GM23338 (cell line): ENCODE measurements around the gene PRR27. TPM values are rescaled to one million over a fixed set of nuclear protein-coding genes. Genes with fewer than 3 reads are reported as not detected.

ENCODE experiments used
- ATAC-seq: fragments of 200-7000 bp; cut with Tn5 transposase; 3 replicates; pipeline ENCODE4 v1.9.1; 2020
- DNase-seq: peaks from one replicate; pipeline ENCODE4 v3.0.0-alpha.2; 2015; ENCODE audit warnings: low spot score
- H2AFZ ChIP-seq: fragments of 200-600 bp; sonication (generic); 2 replicates; pipeline ENCODE4 v1.8.0; 2016; ENCODE audit warnings: antibody characterized with exemption, mild to moderate bottlenecking, moderate library complexity
- H3F3A ChIP-seq: fragments of 200-600 bp; sonication (generic); replicated peaks from 2 replicates; pipeline ENCODE4 v1.8.0; 2017; ENCODE audit warnings: antibody characterized with exemption, mixed run types, low read depth
- H3K27ac ChIP-seq: fragments of 200-600 bp; sonication (generic); 2 replicates; pipeline ENCODE4 v1.6.1; 2016; ENCODE audit warnings: low read depth
- H3K27me3 ChIP-seq: fragments of 200-600 bp; sonication (generic); 2 replicates; pipeline ENCODE4 v1.8.0; 2016; ENCODE audit warnings: mild to moderate bottlenecking, mixed run types, moderate library complexity; ENCODE audit not compliant: insufficient read depth
- H3K36me3 ChIP-seq: fragments of 200-600 bp; sonication (generic); 2 replicates; pipeline ENCODE4 v1.8.0; 2016; ENCODE audit warnings: mild to moderate bottlenecking; ENCODE audit not compliant: insufficient read depth
- H3K4me1 ChIP-seq: fragments of 200-600 bp; sonication (generic); 2 replicates; pipeline ENCODE4 v1.8.0; 2016; ENCODE audit warnings: mild to moderate bottlenecking, moderate library complexity; ENCODE audit not compliant: insufficient read depth
- H3K4me2 ChIP-seq: fragments of 200-600 bp; sonication (generic); 2 replicates; pipeline ENCODE4 v1.7.1; 2017; ENCODE audit warnings: mixed run types
- H3K4me3 ChIP-seq: fragments of 200-600 bp; sonication (generic); 2 replicates; pipeline ENCODE4 v1.6.1; 2016; ENCODE audit warnings: mixed run types
- H3K79me2 ChIP-seq: fragments of 200-600 bp; sonication (generic); replicated peaks from 2 replicates; pipeline ENCODE4 v1.8.0; 2017; ENCODE audit warnings: mild to moderate bottlenecking; ENCODE audit not compliant: insufficient read depth
- H3K9me2 ChIP-seq: fragments of 200-600 bp; sonication (generic); 2 replicates; pipeline ENCODE4 v1.8.0; 2017; ENCODE audit not compliant: insufficient read depth
- H4K20me1 ChIP-seq: fragments of 200-600 bp; sonication (generic); replicated peaks from 2 replicates; pipeline ENCODE4 v1.8.0; 2017; ENCODE audit warnings: mild to moderate bottlenecking; ENCODE audit not compliant: insufficient read depth
- H3K27ac Mint-ChIP-seq: 2 replicates; pipeline ENCODE4 v1.8.0; 2020; ENCODE audit warnings: inconsistent platforms, mild to moderate bottlenecking, moderate library complexity, mixed read lengths
- H3K27me3 Mint-ChIP-seq: 3 replicates; pipeline ENCODE4 v1.8.0; 2022; ENCODE audit warnings: low read depth, mild to moderate bottlenecking, moderate library complexity, mixed read lengths, inconsistent platforms; ENCODE audit not compliant: insufficient read depth, poor library complexity
- H3K36me3 Mint-ChIP-seq: 3 replicates; pipeline ENCODE4 v1.8.0; 2021; ENCODE audit warnings: low read depth, mild to moderate bottlenecking, inconsistent platforms, moderate library complexity, mixed read lengths
- H3K4me1 Mint-ChIP-seq: 3 replicates; pipeline ENCODE4 v1.8.0; 2020; ENCODE audit warnings: mild to moderate bottlenecking, inconsistent platforms, mixed read lengths
- H3K4me3 Mint-ChIP-seq: 3 replicates; pipeline ENCODE4 v1.8.0; 2021; ENCODE audit warnings: moderate library complexity, mild to moderate bottlenecking, inconsistent platforms, mixed read lengths
- H3K9me3 Mint-ChIP-seq: 3 replicates; pipeline ENCODE4 v1.8.0; 2020; ENCODE audit warnings: moderate library complexity, mild to moderate bottlenecking, inconsistent platforms, mixed read lengths
- CREB1 ChIP-seq: fragments of 250-450 bp; sonication (Bioruptor Pico); IDR thresholded peaks from 2 replicates; pipeline ENCODE4 v1.5.0; 2020; ENCODE audit warnings: low read depth, mild to moderate bottlenecking, moderate library complexity
- EZH2 ChIP-seq: fragments of 200-600 bp; sonication (generic); IDR thresholded peaks from one replicate; pipeline ENCODE4 v1.8.0; 2017; ENCODE audit warnings: antibody characterized with exemption, mild to moderate bottlenecking, low read depth; ENCODE audit not compliant: unreplicated experiment
- EZH2phosphoT487 ChIP-seq: fragments of 200-600 bp; sonication (generic); IDR thresholded peaks from one replicate; pipeline ENCODE4 v1.8.1; 2018; ENCODE audit warnings: antibody characterized with exemption; ENCODE audit not compliant: unreplicated experiment
- JUNB ChIP-seq: IDR thresholded peaks from one replicate; pipeline ENCODE4 v1.6.1; 2016; ENCODE audit warnings: antibody characterized with exemption; ENCODE audit not compliant: unreplicated experiment
- NANOG ChIP-seq: IDR thresholded peaks from 2 replicates; pipeline ENCODE4 v1.6.1; 2016; ENCODE audit warnings: antibody characterized with exemption, borderline replicate concordance
- POLR2AphosphoS5 ChIP-seq: IDR thresholded peaks from 2 replicates; pipeline ENCODE4 v1.6.1; 2016; ENCODE audit warnings: antibody characterized with exemption, low read depth
- STAT1 ChIP-seq: IDR thresholded peaks from one replicate; pipeline ENCODE4 v1.6.1; 2016; ENCODE audit warnings: antibody characterized with exemption; ENCODE audit not compliant: unreplicated experiment
- ZNF114 ChIP-seq: fragments of 250-450 bp; sonication (Bioruptor Pico); IDR thresholded peaks from 2 replicates; pipeline ENCODE4 v1.5.0; 2020; ENCODE audit warnings: mild to moderate bottlenecking, moderate library complexity
- ZNF331 ChIP-seq: fragments of 250-450 bp; sonication (Bioruptor Pico); IDR thresholded peaks from 2 replicates; pipeline ENCODE4 v1.5.0; 2020; ENCODE audit warnings: low read depth, mild to moderate bottlenecking, moderate library complexity
- polyA plus RNA-seq: library from polyadenylated mRNA; unstranded; fragments of >200 nt; fragmentation: Nextera tagmentation; extraction: Ambion mirVana; gene quantifications from 2 replicates; pipeline ENCODE4 v1.2.1, GENCODE V29; 2016
- total RNA-seq: library from RNA; depleted of rRNA; stranded (reverse); fragments of >200 nt; shearing (Covaris generic); gene quantifications from 2 replicates; pipeline ENCODE4 v1.2.3, GENCODE V29; 2014
- TF ChIP-seq, protein P1 (sequence below): IDR thresholded peaks from 2 replicates; pipeline ENCODE4 v1.6.1; 2016; ENCODE audit warnings: antibody characterized with exemption
- TF ChIP-seq, protein P2 (sequence below), 2 experiments: fragments of 200-600 bp in 1 of 2; sonication (generic) in 1 of 2; conservative IDR thresholded peaks; 2 replicates each; pipeline versions ENCODE4 v1.5.1 to v1.6.1; 2016 to 2017; ENCODE audit warnings: antibody characterized with exemption in 2 of 2, low read depth in 2 of 2, mild to moderate bottlenecking in 2 of 2, moderate library complexity in 1 of 2
- TF ChIP-seq, protein P3 (sequence below): IDR thresholded peaks from one replicate; pipeline ENCODE4 v1.6.1; 2018; ENCODE audit warnings: antibody characterized with exemption; ENCODE audit not compliant: unreplicated experiment
- TF ChIP-seq, protein P4 (sequence below): fragments of 250-450 bp; sonication (Bioruptor Pico); IDR thresholded peaks from 2 replicates; pipeline ENCODE4 v1.5.0; 2020; ENCODE audit warnings: mild to moderate bottlenecking, moderate library complexity

Gene PRR27
- total and polyA plus RNA-seq, 2 experiments from 2014 or later: not detected

DNA sequence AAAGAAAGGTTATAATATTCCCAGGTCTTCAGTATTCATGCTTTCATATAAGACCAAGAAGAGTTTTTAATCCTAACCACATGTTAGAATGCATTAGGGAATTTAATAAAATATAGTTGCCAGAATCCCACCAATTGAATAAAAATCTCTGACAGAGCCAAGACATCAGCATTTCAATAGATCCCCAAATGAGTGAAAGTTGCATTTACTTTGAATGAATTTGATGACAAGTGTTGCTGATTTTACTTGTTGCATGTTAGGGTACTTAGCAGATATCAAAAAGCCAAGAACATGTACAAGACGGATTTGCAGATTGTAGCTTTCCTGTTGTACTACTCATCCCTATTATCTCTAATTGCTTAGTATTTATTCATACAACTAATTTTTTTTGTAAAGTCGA, 39.9 kb upstream of the PRR27 start:
- Histone ChIP-seq H3K79me2 (no peaks in the 10 kb centered on the region), H3K27me3 (no peaks in the 10 kb centered on the region), H3K4me3 (no peak overlapping the region), H4K20me1 (no peaks in the 10 kb centered on the region), H3K9me2 (no peaks in the 10 kb centered on the region), H3K4me2 (no peak overlapping the region), H3K27ac (no peak overlapping the region), H3K36me3 (no peaks in the 10 kb centered on the region), H3K4me1 (no peaks in the 10 kb centered on the region), H3F3A (no peaks in the 10 kb centered on the region), H2AFZ (no peak overlapping the region)
- Mint-ChIP-seq H3K27ac (no peak overlapping the region), H3K4me1 (peaks cover 4% of the 10 kb centered on the region; the same call in 1 of the 3 replicates), H3K4me3 (no peak overlapping the region), H3K36me3 (no peaks in the 10 kb centered on the region), H3K27me3 (no peaks in the 10 kb centered on the region), H3K9me3 (peaks cover 2% of the 10 kb centered on the region; the same call in 2 of the 3 replicates)
- TF ChIP-seq EZH2: no peak
- TF ChIP-seq ZNF114 (CRISPR knock-in tag): no peak
- TF ChIP-seq, protein P1, sequence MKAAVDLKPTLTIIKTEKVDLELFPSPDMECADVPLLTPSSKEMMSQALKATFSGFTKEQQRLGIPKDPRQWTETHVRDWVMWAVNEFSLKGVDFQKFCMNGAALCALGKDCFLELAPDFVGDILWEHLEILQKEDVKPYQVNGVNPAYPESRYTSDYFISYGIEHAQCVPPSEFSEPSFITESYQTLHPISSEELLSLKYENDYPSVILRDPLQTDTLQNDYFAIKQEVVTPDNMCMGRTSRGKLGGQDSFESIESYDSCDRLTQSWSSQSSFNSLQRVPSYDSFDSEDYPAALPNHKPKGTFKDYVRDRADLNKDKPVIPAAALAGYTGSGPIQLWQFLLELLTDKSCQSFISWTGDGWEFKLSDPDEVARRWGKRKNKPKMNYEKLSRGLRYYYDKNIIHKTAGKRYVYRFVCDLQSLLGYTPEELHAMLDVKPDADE: no peak
- TF ChIP-seq JUNB: no peak
- TF ChIP-seq, protein P2, sequence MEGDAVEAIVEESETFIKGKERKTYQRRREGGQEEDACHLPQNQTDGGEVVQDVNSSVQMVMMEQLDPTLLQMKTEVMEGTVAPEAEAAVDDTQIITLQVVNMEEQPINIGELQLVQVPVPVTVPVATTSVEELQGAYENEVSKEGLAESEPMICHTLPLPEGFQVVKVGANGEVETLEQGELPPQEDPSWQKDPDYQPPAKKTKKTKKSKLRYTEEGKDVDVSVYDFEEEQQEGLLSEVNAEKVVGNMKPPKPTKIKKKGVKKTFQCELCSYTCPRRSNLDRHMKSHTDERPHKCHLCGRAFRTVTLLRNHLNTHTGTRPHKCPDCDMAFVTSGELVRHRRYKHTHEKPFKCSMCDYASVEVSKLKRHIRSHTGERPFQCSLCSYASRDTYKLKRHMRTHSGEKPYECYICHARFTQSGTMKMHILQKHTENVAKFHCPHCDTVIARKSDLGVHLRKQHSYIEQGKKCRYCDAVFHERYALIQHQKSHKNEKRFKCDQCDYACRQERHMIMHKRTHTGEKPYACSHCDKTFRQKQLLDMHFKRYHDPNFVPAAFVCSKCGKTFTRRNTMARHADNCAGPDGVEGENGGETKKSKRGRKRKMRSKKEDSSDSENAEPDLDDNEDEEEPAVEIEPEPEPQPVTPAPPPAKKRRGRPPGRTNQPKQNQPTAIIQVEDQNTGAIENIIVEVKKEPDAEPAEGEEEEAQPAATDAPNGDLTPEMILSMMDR (conservative IDR thresholded peaks at IDR 0.05; ENCODE audit: low read depth in 2 of 2): no peak
- TF ChIP-seq NANOG: no peak
- TF ChIP-seq, protein P3, sequence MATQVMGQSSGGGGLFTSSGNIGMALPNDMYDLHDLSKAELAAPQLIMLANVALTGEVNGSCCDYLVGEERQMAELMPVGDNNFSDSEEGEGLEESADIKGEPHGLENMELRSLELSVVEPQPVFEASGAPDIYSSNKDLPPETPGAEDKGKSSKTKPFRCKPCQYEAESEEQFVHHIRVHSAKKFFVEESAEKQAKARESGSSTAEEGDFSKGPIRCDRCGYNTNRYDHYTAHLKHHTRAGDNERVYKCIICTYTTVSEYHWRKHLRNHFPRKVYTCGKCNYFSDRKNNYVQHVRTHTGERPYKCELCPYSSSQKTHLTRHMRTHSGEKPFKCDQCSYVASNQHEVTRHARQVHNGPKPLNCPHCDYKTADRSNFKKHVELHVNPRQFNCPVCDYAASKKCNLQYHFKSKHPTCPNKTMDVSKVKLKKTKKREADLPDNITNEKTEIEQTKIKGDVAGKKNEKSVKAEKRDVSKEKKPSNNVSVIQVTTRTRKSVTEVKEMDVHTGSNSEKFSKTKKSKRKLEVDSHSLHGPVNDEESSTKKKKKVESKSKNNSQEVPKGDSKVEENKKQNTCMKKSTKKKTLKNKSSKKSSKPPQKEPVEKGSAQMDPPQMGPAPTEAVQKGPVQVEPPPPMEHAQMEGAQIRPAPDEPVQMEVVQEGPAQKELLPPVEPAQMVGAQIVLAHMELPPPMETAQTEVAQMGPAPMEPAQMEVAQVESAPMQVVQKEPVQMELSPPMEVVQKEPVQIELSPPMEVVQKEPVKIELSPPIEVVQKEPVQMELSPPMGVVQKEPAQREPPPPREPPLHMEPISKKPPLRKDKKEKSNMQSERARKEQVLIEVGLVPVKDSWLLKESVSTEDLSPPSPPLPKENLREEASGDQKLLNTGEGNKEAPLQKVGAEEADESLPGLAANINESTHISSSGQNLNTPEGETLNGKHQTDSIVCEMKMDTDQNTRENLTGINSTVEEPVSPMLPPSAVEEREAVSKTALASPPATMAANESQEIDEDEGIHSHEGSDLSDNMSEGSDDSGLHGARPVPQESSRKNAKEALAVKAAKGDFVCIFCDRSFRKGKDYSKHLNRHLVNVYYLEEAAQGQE: no peak
- no peak for TF ChIP-seq EZH2phosphoT487
- TF ChIP-seq POLR2AphosphoS5: no peak
- no peak for TF ChIP-seq ZNF331 (CRISPR knock-in tag)
- TF ChIP-seq CREB1 (CRISPR knock-in tag): no peak
- TF ChIP-seq, protein P4, sequence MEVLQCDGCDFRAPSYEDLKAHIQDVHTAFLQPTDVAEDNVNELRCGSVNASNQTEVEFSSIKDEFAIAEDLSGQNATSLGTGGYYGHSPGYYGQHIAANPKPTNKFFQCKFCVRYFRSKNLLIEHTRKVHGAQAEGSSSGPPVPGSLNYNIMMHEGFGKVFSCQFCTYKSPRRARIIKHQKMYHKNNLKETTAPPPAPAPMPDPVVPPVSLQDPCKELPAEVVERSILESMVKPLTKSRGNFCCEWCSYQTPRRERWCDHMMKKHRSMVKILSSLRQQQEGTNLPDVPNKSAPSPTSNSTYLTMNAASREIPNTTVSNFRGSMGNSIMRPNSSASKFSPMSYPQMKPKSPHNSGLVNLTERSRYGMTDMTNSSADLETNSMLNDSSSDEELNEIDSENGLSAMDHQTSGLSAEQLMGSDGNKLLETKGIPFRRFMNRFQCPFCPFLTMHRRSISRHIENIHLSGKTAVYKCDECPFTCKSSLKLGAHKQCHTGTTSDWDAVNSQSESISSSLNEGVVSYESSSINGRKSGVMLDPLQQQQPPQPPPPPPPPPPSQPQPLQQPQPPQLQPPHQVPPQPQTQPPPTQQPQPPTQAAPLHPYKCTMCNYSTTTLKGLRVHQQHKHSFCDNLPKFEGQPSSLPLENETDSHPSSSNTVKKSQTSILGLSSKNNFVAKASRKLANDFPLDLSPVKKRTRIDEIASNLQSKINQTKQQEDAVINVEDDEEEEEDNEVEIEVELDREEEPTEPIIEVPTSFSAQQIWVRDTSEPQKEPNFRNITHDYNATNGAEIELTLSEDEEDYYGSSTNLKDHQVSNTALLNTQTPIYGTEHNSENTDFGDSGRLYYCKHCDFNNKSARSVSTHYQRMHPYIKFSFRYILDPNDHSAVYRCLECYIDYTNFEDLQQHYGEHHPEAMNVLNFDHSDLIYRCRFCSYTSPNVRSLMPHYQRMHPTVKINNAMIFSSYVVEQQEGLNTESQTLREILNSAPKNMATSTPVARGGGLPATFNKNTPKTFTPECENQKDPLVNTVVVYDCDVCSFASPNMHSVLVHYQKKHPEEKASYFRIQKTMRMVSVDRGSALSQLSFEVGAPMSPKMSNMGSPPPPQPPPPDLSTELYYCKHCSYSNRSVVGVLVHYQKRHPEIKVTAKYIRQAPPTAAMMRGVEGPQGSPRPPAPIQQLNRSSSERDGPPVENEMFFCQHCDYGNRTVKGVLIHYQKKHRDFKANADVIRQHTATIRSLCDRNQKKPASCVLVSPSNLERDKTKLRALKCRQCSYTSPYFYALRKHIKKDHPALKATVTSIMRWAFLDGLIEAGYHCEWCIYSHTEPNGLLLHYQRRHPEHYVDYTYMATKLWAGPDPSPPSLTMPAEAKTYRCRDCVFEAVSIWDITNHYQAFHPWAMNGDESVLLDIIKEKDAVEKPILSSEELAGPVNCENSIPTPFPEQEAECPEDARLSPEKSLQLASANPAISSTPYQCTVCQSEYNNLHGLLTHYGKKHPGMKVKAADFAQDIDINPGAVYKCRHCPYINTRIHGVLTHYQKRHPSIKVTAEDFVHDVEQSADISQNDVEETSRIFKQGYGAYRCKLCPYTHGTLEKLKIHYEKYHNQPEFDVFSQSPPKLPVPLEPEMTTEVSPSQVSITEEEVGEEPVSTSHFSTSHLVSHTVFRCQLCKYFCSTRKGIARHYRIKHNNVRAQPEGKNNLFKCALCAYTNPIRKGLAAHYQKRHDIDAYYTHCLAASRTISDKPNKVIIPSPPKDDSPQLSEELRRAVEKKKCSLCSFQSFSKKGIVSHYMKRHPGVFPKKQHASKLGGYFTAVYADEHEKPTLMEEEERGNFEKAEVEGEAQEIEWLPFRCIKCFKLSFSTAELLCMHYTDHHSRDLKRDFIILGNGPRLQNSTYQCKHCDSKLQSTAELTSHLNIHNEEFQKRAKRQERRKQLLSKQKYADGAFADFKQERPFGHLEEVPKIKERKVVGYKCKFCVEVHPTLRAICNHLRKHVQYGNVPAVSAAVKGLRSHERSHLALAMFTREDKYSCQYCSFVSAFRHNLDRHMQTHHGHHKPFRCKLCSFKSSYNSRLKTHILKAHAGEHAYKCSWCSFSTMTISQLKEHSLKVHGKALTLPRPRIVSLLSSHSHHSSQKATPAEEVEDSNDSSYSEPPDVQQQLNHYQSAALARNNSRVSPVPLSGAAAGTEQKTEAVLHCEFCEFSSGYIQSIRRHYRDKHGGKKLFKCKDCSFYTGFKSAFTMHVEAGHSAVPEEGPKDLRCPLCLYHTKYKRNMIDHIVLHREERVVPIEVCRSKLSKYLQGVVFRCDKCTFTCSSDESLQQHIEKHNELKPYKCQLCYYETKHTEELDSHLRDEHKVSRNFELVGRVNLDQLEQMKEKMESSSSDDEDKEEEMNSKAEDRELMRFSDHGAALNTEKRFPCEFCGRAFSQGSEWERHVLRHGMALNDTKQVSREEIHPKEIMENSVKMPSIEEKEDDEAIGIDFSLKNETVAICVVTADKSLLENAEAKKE (CRISPR knock-in tag): no peak
- TF ChIP-seq STAT1: no peak
- ATAC-seq: no peak
- no peak for DNase-seq
